HCT116 (cell line): ENCODE measurements around the gene BNIP5.

Experiments
- CEBPB ChIP-seq: IDR thresholded peaks from 2 replicates; pipeline ENCODE4 v1.6.1; 2012; ENCODE audit warnings: low read depth
- EZH2phosphoT487 ChIP-seq: fragments of 200-600 bp; IDR thresholded peaks from 2 replicates; pipeline ENCODE4 v1.6.1; 2018; ENCODE audit warnings: antibody characterized with exemption, borderline replicate concordance
- FOSL1 ChIP-seq: IDR thresholded peaks from 2 replicates; pipeline ENCODE4 v1.6.1; 2012; ENCODE audit warnings: low read depth
- POLR2A ChIP-seq: IDR thresholded peaks from 2 replicates; pipeline ENCODE4 v1.7.0; 2011; ENCODE audit warnings: borderline replicate concordance; ENCODE audit not compliant: insufficient read depth, insufficient read length; ENCODE audit errors: extremely low read depth
- POLR2AphosphoS5 ChIP-seq: IDR thresholded peaks from 2 replicates; pipeline ENCODE4 v1.6.1; 2011; ENCODE audit warnings: mild to moderate bottlenecking, low read depth, low read length, moderate library complexity
- TCF7L2 ChIP-seq: IDR thresholded peaks from 2 replicates; pipeline ENCODE4 v1.7.0; 2011; ENCODE audit warnings: borderline replicate concordance, inconsistent platforms; ENCODE audit not compliant: insufficient read depth, insufficient read length; ENCODE audit errors: extremely low read depth
- ZNF274 ChIP-seq: fragments of 200-500 bp; sonication (Bioruptor generic); IDR thresholded peaks from 2 replicates; pipeline ENCODE4 v1.6.1; 2014; ENCODE audit warnings: mild to moderate bottlenecking, low read depth, low read length, inconsistent platforms
- TF ChIP-seq, protein P1 (sequence below): IDR thresholded peaks from 2 replicates; pipeline ENCODE4 v1.6.1; 2012; ENCODE audit warnings: low read depth
- TF ChIP-seq, protein P2 (sequence below), 3 experiments: fragments of 200-600 bp in 1 of 3; sonication (generic) in 1 of 3; IDR thresholded peaks in 2 of 3; conservative IDR thresholded peaks in 1 of 3; 2 replicates each; pipeline ENCODE4 v1.5.1; 2012 to 2017; ENCODE audit warnings: low read depth in 2 of 3, low read length in 2 of 3, antibody characterized with exemption in 1 of 3, borderline replicate concordance in 1 of 3, control low read depth in 1 of 3, mild to moderate bottlenecking in 1 of 3, mixed read lengths in 1 of 3, mixed run types in 1 of 3, moderate library complexity in 1 of 3; ENCODE audit not compliant: insufficient read depth in 1 of 3
- TF ChIP-seq, protein P3 (sequence below): IDR thresholded peaks from 2 replicates; pipeline ENCODE4 v1.6.1; 2011; ENCODE audit warnings: mild to moderate bottlenecking, low read length, moderate library complexity; ENCODE audit not compliant: insufficient replicate concordance; ENCODE audit errors: extremely low read depth

DNA sequence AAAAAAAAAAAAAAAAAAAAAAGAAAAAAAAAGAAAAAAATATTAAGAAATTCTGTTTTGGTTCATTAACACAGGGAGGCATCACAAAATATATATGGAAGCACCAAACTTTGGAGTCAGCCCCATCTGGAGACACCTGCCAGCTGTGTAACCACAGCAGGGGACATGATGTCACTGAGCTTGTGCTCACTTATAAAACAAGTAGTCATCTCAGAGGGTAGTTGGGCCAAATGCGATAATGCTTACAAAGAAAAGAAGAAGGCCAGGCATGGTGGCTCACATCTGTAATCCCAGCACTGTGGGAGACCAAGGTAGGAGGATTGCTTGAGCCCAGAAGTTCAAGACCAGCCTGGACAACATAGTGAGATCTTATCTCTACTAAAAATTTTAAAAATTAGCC, 1.1 kb upstream of the BNIP5 start:
- TF ChIP-seq, protein P1, sequence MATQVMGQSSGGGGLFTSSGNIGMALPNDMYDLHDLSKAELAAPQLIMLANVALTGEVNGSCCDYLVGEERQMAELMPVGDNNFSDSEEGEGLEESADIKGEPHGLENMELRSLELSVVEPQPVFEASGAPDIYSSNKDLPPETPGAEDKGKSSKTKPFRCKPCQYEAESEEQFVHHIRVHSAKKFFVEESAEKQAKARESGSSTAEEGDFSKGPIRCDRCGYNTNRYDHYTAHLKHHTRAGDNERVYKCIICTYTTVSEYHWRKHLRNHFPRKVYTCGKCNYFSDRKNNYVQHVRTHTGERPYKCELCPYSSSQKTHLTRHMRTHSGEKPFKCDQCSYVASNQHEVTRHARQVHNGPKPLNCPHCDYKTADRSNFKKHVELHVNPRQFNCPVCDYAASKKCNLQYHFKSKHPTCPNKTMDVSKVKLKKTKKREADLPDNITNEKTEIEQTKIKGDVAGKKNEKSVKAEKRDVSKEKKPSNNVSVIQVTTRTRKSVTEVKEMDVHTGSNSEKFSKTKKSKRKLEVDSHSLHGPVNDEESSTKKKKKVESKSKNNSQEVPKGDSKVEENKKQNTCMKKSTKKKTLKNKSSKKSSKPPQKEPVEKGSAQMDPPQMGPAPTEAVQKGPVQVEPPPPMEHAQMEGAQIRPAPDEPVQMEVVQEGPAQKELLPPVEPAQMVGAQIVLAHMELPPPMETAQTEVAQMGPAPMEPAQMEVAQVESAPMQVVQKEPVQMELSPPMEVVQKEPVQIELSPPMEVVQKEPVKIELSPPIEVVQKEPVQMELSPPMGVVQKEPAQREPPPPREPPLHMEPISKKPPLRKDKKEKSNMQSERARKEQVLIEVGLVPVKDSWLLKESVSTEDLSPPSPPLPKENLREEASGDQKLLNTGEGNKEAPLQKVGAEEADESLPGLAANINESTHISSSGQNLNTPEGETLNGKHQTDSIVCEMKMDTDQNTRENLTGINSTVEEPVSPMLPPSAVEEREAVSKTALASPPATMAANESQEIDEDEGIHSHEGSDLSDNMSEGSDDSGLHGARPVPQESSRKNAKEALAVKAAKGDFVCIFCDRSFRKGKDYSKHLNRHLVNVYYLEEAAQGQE, result no peak
- TF ChIP-seq, protein P2, sequence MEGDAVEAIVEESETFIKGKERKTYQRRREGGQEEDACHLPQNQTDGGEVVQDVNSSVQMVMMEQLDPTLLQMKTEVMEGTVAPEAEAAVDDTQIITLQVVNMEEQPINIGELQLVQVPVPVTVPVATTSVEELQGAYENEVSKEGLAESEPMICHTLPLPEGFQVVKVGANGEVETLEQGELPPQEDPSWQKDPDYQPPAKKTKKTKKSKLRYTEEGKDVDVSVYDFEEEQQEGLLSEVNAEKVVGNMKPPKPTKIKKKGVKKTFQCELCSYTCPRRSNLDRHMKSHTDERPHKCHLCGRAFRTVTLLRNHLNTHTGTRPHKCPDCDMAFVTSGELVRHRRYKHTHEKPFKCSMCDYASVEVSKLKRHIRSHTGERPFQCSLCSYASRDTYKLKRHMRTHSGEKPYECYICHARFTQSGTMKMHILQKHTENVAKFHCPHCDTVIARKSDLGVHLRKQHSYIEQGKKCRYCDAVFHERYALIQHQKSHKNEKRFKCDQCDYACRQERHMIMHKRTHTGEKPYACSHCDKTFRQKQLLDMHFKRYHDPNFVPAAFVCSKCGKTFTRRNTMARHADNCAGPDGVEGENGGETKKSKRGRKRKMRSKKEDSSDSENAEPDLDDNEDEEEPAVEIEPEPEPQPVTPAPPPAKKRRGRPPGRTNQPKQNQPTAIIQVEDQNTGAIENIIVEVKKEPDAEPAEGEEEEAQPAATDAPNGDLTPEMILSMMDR (IDR thresholded peaks at IDR 0.05 in 2 of 3, conservative IDR thresholded peaks at IDR 0.05 in 1 of 3; ENCODE audit: borderline replicate concordance in 1 of 3, insufficient read depth in 1 of 3, low read depth in 2 of 3, low read length in 2 of 3), result no peak
- TF ChIP-seq CEBPB (no peak), POLR2A (no peak), POLR2AphosphoS5 (no peak), FOSL1 (no peak), EZH2phosphoT487 (no peak), ZNF274 (no peak), TCF7L2 (no peak)
- TF ChIP-seq, protein P3, sequence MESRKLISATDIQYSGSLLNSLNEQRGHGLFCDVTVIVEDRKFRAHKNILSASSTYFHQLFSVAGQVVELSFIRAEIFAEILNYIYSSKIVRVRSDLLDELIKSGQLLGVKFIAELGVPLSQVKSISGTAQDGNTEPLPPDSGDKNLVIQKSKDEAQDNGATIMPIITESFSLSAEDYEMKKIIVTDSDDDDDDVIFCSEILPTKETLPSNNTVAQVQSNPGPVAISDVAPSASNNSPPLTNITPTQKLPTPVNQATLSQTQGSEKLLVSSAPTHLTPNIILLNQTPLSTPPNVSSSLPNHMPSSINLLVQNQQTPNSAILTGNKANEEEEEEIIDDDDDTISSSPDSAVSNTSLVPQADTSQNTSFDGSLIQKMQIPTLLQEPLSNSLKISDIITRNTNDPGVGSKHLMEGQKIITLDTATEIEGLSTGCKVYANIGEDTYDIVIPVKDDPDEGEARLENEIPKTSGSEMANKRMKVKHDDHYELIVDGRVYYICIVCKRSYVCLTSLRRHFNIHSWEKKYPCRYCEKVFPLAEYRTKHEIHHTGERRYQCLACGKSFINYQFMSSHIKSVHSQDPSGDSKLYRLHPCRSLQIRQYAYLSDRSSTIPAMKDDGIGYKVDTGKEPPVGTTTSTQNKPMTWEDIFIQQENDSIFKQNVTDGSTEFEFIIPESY, result no peak
